Type B pancreatic cell (in vitro differentiated cells): Measurements from ENCODE around the gene HSPA12B. TPM values are rescaled to one million over a fixed set of nuclear protein-coding genes. Genes with fewer than 3 reads are reported as not detected.
A peak's percentile ranks its signal among the peaks of the same experiment; 100 is the strongest.

Experiments
- DNase-seq: peaks from one replicate; pipeline ENCODE4 v3.0.0; 2021; ENCODE audit warnings: mixed read lengths; ENCODE audit not compliant: unreplicated experiment; ENCODE audit errors: extremely low spot score
- H3K27ac Mint-ChIP-seq: 2 replicates; pipeline ENCODE4 v1.8.0; 2021; ENCODE audit warnings: mild to moderate bottlenecking, mixed read lengths
- H3K27me3 Mint-ChIP-seq: 2 replicates; pipeline ENCODE4 v1.8.0; 2021; ENCODE audit warnings: mixed read lengths
- H3K36me3 Mint-ChIP-seq: 2 replicates; pipeline ENCODE4 v1.8.0; 2021; ENCODE audit warnings: mixed read lengths
- H3K4me1 Mint-ChIP-seq: one replicate; pipeline ENCODE4 v1.8.0; 2021; ENCODE audit warnings: mixed read lengths; ENCODE audit not compliant: unreplicated experiment
- H3K4me3 Mint-ChIP-seq: 2 replicates; pipeline ENCODE4 v1.8.0; 2021; ENCODE audit warnings: mild to moderate bottlenecking, mixed read lengths
- H3K9me3 Mint-ChIP-seq: 2 replicates; pipeline ENCODE4 v1.8.0; 2021; ENCODE audit warnings: mixed read lengths
- total RNA-seq: library from RNA; stranded (reverse); gene quantifications from 2 replicates; pipeline ENCODE4 v1.2.1, GENCODE V29; 2021; ENCODE audit warnings: low replicate concordance
- TF ChIP-seq, protein P1 (sequence below): fragments of 200-600 bp; sonication (generic); conservative IDR thresholded peaks from 2 replicates; pipeline ENCODE4 v1.5.0; 2021; ENCODE audit warnings: antibody characterized with exemption, mild to moderate bottlenecking

HSPA12B gene
- total RNA-seq, 1 donor from 2014 or later: 5.2 TPM

- H3K4me3 Mint-ChIP-seq: no peak overlapping the region
- peaks cover 9% of the 10 kb centered on the region for H3K27me3 Mint-ChIP-seq
- H3K27ac Mint-ChIP-seq: no peak overlapping the region
- no peaks in the 10 kb centered on the region for H3K36me3 Mint-ChIP-seq
- DNase-seq: no peak
- TF ChIP-seq, protein P1, sequence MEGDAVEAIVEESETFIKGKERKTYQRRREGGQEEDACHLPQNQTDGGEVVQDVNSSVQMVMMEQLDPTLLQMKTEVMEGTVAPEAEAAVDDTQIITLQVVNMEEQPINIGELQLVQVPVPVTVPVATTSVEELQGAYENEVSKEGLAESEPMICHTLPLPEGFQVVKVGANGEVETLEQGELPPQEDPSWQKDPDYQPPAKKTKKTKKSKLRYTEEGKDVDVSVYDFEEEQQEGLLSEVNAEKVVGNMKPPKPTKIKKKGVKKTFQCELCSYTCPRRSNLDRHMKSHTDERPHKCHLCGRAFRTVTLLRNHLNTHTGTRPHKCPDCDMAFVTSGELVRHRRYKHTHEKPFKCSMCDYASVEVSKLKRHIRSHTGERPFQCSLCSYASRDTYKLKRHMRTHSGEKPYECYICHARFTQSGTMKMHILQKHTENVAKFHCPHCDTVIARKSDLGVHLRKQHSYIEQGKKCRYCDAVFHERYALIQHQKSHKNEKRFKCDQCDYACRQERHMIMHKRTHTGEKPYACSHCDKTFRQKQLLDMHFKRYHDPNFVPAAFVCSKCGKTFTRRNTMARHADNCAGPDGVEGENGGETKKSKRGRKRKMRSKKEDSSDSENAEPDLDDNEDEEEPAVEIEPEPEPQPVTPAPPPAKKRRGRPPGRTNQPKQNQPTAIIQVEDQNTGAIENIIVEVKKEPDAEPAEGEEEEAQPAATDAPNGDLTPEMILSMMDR: no peak
- no peaks in the 10 kb centered on the region for H3K4me1 Mint-ChIP-seq
- H3K9me3 Mint-ChIP-seq: no peaks in the 10 kb centered on the region
These were observed 26.3 kb upstream of the HSPA12B start for GRCh38 chr20:3705970-3706739.

- no peaks in the 10 kb centered on the region for H3K4me1 Mint-ChIP-seq
- peaks cover 9% of the 10 kb centered on the region for H3K27me3 Mint-ChIP-seq
- no peaks in the 10 kb centered on the region for H3K36me3 Mint-ChIP-seq
- no peaks in the 10 kb centered on the region for H3K9me3 Mint-ChIP-seq
- H3K4me3 Mint-ChIP-seq: no peak overlapping the region
- no peak overlapping the region for H3K27ac Mint-ChIP-seq
- TF ChIP-seq, protein P1: no peak
- no peak for DNase-seq
These were observed 25.5 kb upstream of the HSPA12B start for GRCh38 chr20:3706774-3707507.

DNA sequence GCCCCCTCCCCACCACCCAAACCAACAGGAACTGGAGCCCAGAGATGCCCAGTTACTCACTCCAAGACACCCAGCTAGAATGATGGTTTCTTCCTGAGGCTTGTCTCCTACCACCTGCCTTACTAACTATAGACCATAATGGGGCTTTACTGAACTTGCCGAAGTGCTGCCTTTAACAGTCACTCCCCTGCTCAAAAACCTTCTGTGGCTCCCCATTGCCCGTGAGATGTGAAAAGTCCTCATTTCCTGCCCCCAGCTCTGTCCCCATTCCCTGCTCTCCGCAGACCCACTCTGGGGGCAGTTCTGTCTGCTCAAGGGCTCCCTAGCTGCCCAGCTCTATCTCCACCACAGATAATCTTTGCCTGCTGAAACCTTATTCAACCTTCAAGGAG is 25.0 kb upstream of the HSPA12B start:
- Mint-ChIP-seq H3K36me3 (no peaks in the 10 kb centered on the region), H3K4me1 (no peaks in the 10 kb centered on the region), H3K4me3 (no peak overlapping the region), H3K9me3 (no peaks in the 10 kb centered on the region), H3K27me3 (peaks cover 9% of the 10 kb centered on the region), H3K27ac (no peak overlapping the region)
- DNase-seq: no peak
- TF ChIP-seq, protein P1: no peak

GRCh38 chr20:3710011-3710466 is 22.4 kb upstream of the HSPA12B start:
- DNase-seq: no peak
- H3K27ac Mint-ChIP-seq: no peak overlapping the region

DNA sequence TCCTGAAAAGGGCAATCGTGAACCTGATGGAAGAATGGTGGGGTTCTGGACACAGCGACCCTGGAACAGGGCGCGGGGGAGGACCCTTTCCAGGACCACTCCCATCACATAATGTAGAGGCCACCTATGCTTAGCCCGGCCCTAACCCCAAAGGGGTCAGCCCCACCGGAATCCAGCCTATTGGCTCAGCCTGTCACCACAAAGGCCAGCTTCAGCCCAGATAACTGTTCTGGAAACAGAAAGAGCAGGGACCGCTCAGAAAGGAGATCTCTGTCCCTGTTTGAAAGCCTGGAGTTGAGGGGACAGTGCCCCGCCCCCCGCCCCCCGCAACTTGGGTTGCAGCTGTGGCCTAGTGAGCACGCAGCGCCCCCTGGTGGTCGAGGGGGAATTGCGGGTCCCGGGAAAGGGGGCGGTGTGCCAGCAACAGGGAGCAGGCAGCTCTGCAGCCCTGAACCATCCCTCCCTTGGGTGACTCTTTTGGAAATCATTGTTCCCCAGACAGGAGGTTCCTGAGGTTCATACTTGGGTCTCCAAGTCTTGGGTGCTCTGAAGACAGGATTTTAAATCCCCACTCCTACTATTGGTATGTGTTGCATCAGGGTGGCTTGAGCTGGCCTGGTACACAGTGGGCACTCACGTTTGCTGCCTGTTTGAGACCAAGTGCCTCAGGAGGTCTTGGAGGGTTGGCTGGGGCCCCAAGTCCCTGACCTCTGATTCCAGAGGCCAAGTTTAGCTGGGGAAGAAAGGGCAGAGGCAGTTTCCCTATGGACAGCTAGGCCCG is 21.6 kb upstream of the HSPA12B start:
- H3K27me3 Mint-ChIP-seq: peaks cover 6% of the 10 kb centered on the region
- DNase-seq: no peak
- H3K27ac Mint-ChIP-seq: no peak overlapping the region
- H3K4me1 Mint-ChIP-seq: no peaks in the 10 kb centered on the region
- H3K4me3 Mint-ChIP-seq: no peak overlapping the region
- TF ChIP-seq, protein P1: peak; percentile 99
- no peaks in the 10 kb centered on the region for H3K9me3 Mint-ChIP-seq
- no peaks in the 10 kb centered on the region for H3K36me3 Mint-ChIP-seq

More at GRCh38 chr20:3710011-3710466, 22.4 kb upstream of the HSPA12B start:
- no peaks in the 10 kb centered on the region for H3K9me3 Mint-ChIP-seq
- H3K27me3 Mint-ChIP-seq: peaks cover 6% of the 10 kb centered on the region
- no peaks in the 10 kb centered on the region for H3K36me3 Mint-ChIP-seq
- TF ChIP-seq, protein P1: no peak
- no peaks in the 10 kb centered on the region for H3K4me1 Mint-ChIP-seq
- H3K4me3 Mint-ChIP-seq: no peak overlapping the region
